NT2/D1 (cell line): ENCODE measurements around the gene ELANE.

ENCODE experiments used
- DNase-seq: peaks from one replicate; pipeline ENCODE4 v3.0.0-alpha.2; 2011; ENCODE audit warnings: low read depth, low spot score
- H3K27me3 ChIP-seq: 2 replicates; pipeline ENCODE4 v1.6.0; 2011; ENCODE audit warnings: mild to moderate bottlenecking; ENCODE audit not compliant: insufficient read length, insufficient read depth
- H3K36me3 ChIP-seq: 2 replicates; pipeline ENCODE4 v1.6.1; 2011; ENCODE audit warnings: mild to moderate bottlenecking, low read length, mixed read lengths; ENCODE audit not compliant: insufficient read depth, insufficient read length
- H3K4me1 ChIP-seq: 2 replicates; pipeline ENCODE4 v1.5.1; 2011; ENCODE audit not compliant: insufficient read depth, insufficient read length
- H3K4me3 ChIP-seq: 2 replicates; pipeline ENCODE4 v1.5.1; 2011; ENCODE audit warnings: low read depth; ENCODE audit not compliant: insufficient read length
- H3K9ac ChIP-seq: 2 replicates; pipeline ENCODE4 v1.6.0; 2011; ENCODE audit warnings: low read depth; ENCODE audit not compliant: insufficient read length
- H3K9me3 ChIP-seq: 2 replicates; pipeline ENCODE4 v1.5.1; 2011; ENCODE audit warnings: mild to moderate bottlenecking, low read length; ENCODE audit not compliant: insufficient read depth
- SUZ12 ChIP-seq: IDR thresholded peaks from 2 replicates; pipeline ENCODE4 v1.6.1; 2011; ENCODE audit not compliant: insufficient read length, insufficient read depth; ENCODE audit errors: extremely low read depth
- YY1 ChIP-seq: IDR thresholded peaks from 2 replicates; pipeline ENCODE4 v1.6.1; 2011; ENCODE audit not compliant: insufficient read length, insufficient read depth
- ZNF274 ChIP-seq: IDR thresholded peaks from 2 replicates; pipeline ENCODE4 v1.6.1; 2011; ENCODE audit warnings: mild to moderate bottlenecking, low read depth, low read length

Gene ELANE

DNA sequence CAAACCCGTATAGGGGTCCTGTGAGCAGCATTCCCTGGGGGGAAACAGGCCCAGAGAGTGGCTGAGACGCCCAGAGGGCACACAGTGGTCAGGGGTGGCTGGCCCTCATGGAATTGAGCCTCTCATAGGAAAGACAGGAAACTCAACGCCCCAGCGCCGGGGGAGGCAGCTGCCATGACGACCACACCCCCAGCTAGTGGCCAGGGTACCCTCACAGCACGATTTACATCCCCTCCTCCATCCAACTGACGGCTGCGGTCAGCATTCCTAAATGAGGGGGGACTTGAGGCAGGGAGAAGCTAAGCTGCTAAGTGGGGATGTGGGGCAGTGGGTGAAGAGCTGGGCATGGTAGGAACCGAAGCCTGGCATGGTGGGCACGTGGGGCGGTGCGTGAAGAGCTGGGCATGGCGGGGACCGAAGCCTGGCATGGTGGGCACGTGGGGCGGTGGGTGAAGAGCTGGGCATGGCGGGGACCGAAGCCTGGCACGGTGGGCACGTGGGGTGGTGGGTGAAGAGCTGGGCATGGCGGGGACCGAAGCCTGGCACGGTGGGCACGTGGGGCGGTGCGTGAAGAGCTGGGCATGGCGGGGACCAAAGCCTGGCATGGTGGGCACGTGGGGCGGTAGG lies 30.9 kb downstream of the ELANE start:
- TF ChIP-seq SUZ12 (no peak), ZNF274 (no peak), YY1 (no peak)
- Histone ChIP-seq H3K9me3 (peaks cover 6% of the 10 kb centered on the region; the same call in 1 of the 2 replicates), H3K27me3 (no peaks in the 10 kb centered on the region), H3K9ac (no peak overlapping the region), H3K4me3 (no peak overlapping the region), H3K36me3 (peaks cover 82% of the 10 kb centered on the region), H3K4me1 (peaks cover 7% of the 10 kb centered on the region)
- DNase-seq = no peak

DNA sequence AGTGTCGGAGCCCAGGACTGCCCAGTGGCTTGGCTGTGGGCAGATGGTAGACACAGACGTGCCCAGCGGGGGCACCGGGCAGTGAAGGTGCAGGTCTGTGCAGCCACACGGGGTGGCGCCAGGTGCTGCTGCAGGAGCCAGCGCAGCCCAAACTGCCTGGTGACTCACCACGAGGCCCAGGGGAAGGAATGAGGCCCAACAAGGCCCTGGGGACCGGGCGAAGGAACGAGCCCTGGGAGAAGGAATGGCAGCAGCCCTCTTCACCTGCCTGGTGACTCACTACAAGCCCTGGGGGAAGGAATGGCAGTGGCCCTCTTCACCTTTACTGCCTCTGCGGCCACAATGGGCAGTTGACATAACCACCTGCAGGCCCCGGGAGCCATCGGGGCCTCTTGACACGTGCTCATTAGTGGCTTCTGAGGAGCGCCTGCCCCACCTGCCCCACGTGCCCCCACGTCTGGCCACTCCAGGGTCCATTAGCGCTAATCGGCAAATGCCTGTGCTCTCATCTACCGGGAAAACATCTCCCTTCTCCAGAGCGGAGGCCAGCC lies 31.6 kb downstream of the ELANE start:
- DNase-seq = no peak
- Histone ChIP-seq H3K4me1 (peaks cover 7% of the 10 kb centered on the region), H3K9ac (no peak overlapping the region), H3K4me3 (no peak overlapping the region), H3K36me3 (peaks cover 88% of the 10 kb centered on the region), H3K9me3 (peaks cover 6% of the 10 kb centered on the region; the same call in 1 of the 2 replicates), H3K27me3 (no peaks in the 10 kb centered on the region)
- TF ChIP-seq SUZ12 = no peak
- no peak for TF ChIP-seq ZNF274
- no peak for TF ChIP-seq YY1

DNA sequence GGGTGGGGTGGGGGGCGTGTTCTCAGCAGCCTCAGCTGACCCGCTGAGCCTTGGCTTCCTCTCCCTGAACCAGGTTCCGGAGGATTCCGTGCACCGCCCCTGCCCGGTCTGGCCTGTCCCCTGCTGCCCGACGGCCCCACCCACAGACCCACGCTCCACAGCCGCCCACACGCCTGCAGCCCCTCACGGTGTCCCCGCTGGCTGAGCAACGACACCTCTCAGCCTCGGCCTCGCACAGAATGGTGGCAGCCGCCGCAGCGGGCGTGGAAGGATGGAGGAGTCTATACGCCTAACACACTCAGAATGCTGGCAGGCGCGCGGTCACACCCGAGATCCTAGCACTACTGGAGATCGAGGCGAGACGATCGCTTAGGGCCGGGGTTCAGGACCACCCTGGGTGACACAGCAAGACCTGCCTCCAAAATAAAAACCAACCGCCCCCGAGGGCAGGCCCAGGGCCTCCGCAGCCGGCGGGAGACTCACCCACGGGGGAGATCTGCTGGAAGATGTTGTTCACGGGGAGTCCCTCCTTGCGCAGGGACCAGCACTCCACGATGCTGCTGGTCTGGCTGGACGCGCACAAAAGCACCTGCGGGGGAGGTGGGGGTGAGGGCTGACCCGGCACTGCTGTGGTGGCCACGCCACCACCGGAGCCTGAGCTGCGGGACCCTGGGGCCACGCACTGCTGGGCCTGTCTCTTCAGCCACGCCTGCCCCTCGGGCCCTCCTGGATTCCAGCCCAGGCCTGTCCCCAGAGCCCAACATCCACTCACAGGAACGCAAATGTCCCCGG lies 32.5 kb downstream of the ELANE start:
- H3K4me1 ChIP-seq = peaks cover 7% of the 10 kb centered on the region
- H3K36me3 ChIP-seq = peaks cover 91% of the 10 kb centered on the region
- no peak overlapping the region for H3K4me3 ChIP-seq
- no peaks in the 10 kb centered on the region for H3K27me3 ChIP-seq
- H3K9me3 ChIP-seq = peaks cover 6% of the 10 kb centered on the region; the same call in 1 of the 2 replicates
- DNase-seq = no peak
- peak overlapping the region; percentile 42 for H3K9ac ChIP-seq
- TF ChIP-seq SUZ12 (no peak), YY1 (no peak), ZNF274 (no peak)

DNA sequence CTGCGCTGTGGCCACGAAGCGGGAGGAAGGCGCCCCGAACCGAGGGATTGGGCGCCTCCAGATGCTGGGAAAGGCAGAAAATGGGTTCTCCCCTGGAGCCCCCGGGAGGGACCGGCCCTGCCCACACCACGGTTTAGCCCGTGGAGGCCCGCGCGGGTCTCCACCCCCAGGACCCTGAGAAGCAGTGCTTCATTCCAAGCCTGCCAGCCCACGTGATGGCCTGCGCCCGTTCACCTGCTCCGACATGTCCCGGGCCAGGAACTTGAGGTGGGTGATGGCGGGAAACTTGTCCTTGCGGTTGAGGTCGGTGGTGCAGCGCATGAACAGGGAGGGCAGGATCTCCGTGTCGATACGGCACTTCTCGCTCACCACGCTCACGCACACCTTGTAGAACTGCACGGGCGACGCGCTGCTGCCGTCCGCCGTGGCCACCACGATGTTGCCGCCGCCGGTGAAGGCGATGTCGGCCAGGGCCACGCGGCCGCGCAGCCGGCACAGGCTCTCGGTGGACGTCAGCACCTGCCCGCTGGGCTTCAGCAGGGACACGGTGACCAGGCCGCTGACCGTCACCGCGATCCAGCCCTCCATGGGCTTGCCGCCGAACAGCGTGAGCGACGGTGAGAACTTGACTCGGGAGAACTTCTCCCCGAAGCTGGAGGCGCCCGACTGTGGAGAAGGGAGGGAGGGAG lies 33.6 kb downstream of the ELANE start:
- no peaks in the 10 kb centered on the region for H3K27me3 ChIP-seq
- no peak overlapping the region for H3K9ac ChIP-seq
- peaks cover 7% of the 10 kb centered on the region for H3K4me1 ChIP-seq
- no peak for DNase-seq
- peaks cover 96% of the 10 kb centered on the region for H3K36me3 ChIP-seq
- H3K9me3 ChIP-seq = peaks cover 6% of the 10 kb centered on the region; the same call in 1 of the 2 replicates
- TF ChIP-seq YY1 = no peak
- TF ChIP-seq ZNF274 = no peak
- TF ChIP-seq SUZ12 = no peak
- H3K4me3 ChIP-seq = no peak overlapping the region

DNA sequence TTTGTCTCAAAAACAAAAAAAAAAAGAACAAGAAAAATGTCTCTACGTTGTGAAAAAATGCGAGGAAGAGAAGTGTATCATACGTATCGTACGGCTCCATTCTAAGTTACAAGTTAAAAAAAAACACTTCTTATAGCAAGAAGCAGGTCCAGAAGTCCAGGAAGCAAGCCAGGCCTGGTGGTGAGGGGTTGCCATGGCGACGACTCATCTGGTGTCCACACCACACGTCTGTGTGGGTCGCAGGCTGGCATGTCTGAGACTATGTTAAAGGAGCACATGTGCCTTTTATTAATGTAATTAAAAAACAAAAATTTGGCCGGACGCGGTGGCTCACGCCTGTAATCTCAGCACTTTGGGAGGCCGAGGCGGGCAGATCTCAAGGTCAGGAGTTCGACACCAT lies 35.0 kb downstream of the ELANE start:
- H3K36me3 ChIP-seq = peaks cover 87% of the 10 kb centered on the region
- no peaks in the 10 kb centered on the region for H3K27me3 ChIP-seq
- H3K4me3 ChIP-seq = no peak overlapping the region
- DNase-seq = no peak
- H3K9ac ChIP-seq = no peak overlapping the region
- peaks cover 7% of the 10 kb centered on the region for H3K4me1 ChIP-seq
- no peaks in the 10 kb centered on the region for H3K9me3 ChIP-seq
- TF ChIP-seq ZNF274 (no peak), SUZ12 (no peak), YY1 (no peak)

DNA sequence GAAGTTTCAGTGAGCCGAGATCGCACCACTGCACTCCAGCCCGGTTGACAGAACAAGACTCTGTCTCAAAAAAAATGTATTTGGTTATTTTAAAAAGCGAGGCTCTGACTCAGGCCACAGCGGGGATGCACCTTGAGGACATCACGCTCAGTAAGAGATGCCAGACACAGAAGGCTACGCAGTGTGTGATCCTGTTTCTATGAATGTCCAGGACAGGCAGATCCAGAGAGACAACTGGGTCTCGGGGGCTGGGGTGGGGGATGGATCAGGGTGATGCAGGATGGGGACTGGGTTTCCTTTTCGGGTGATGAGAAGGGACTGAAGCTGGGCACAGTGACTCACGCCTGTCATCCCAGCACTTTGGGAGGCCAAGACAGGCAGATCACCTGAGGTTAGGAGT lies 35.5 kb downstream of the ELANE start:
- TF ChIP-seq YY1 (no peak), ZNF274 (no peak), SUZ12 (no peak)
- Histone ChIP-seq H3K9me3 (no peaks in the 10 kb centered on the region), H3K9ac (no peak overlapping the region), H3K4me3 (no peak overlapping the region), H3K27me3 (no peaks in the 10 kb centered on the region), H3K4me1 (peaks cover 7% of the 10 kb centered on the region), H3K36me3 (peaks cover 82% of the 10 kb centered on the region)
- no peak for DNase-seq
